ENCODE measurements around the gene RPTOR.

The RPTOR gene

GRCh38 chr17:80746262-80746935 is 201.8 kb downstream of the RPTOR start:
- no peak for DNase-seq (ENCODE audit: low spot score)

GRCh38 chr17:80747469-80747868 is 202.8 kb downstream of the RPTOR start:
- DNase-seq (ENCODE audit: low spot score), result no peak

- DNase-seq (ENCODE audit: low spot score), result no peak
These were observed 205.0 kb downstream of the RPTOR start for GRCh38 chr17:80749611-80750010.

GRCh38 chr17:80750263-80750662 is 205.6 kb downstream of the RPTOR start:
- DNase-seq (ENCODE audit: low spot score), result no peak

GRCh38 chr17:80751070-80751945 is 206.7 kb downstream of the RPTOR start:
- DNase-seq (ENCODE audit: low spot score), result no peak

- no peak for DNase-seq (ENCODE audit: low spot score)
These were observed 207.4 kb downstream of the RPTOR start for GRCh38 chr17:80751946-80752581.

- no peak for DNase-seq (ENCODE audit: low spot score)
These were observed 209.2 kb downstream of the RPTOR start for GRCh38 chr17:80753685-80754345.

GRCh38 chr17:80754846-80755245 is 210.2 kb downstream of the RPTOR start:
- DNase-seq (ENCODE audit: low spot score), result no peak

- no peak for DNase-seq (ENCODE audit: low spot score)
These were observed 211.2 kb downstream of the RPTOR start for GRCh38 chr17:80755650-80756405.

- peak; percentile 40 for DNase-seq (ENCODE audit: low spot score)
These were observed 214.1 kb downstream of the RPTOR start for GRCh38 chr17:80758481-80759376.

- DNase-seq (ENCODE audit: low spot score), result no peak
These were observed 214.7 kb downstream of the RPTOR start for GRCh38 chr17:80759377-80759673.

- DNase-seq (ENCODE audit: low spot score), result no peak
These were observed 215.9 kb downstream of the RPTOR start for GRCh38 chr17:80760511-80760911.

- peak; percentile 85 for DNase-seq (ENCODE audit: low spot score)
These were observed 216.7 kb downstream of the RPTOR start for GRCh38 chr17:80761110-80761871.

GRCh38 chr17:80762076-80762475 is 217.4 kb downstream of the RPTOR start:
- DNase-seq (ENCODE audit: low spot score), result no peak

- DNase-seq (ENCODE audit: low spot score), result no peak
These were observed 218.7 kb downstream of the RPTOR start for GRCh38 chr17:80763293-80763867.

- peak; percentile 52 for DNase-seq (ENCODE audit: low spot score)
These were observed 220.0 kb downstream of the RPTOR start for GRCh38 chr17:80764627-80765145.

GRCh38 chr17:80765241-80765961 is 220.8 kb downstream of the RPTOR start:
- DNase-seq (ENCODE audit: low spot score), result no peak

- no peak for DNase-seq (ENCODE audit: low spot score)
These were observed 221.7 kb downstream of the RPTOR start for GRCh38 chr17:80766290-80766855.

All from CD4-positive, alpha-beta T cell treated with Interleukin-2 at 100 ng/mL for 4 hours (primary cell).